WI38 (cell line): Measurements from ENCODE around the gene CFAP119.

ENCODE experiments used
- H3K4me3 ChIP-seq: 2 replicates; pipeline ENCODE4 v1.5.1; 2011; ENCODE audit warnings: low read depth, mild to moderate bottlenecking, control low read depth, low read length
- CTCF ChIP-seq: IDR thresholded peaks from 2 replicates; pipeline ENCODE4 v1.5.1; 2012; ENCODE audit warnings: low read depth, mild to moderate bottlenecking, control low read depth, low read length

CFAP119 gene

DNA sequence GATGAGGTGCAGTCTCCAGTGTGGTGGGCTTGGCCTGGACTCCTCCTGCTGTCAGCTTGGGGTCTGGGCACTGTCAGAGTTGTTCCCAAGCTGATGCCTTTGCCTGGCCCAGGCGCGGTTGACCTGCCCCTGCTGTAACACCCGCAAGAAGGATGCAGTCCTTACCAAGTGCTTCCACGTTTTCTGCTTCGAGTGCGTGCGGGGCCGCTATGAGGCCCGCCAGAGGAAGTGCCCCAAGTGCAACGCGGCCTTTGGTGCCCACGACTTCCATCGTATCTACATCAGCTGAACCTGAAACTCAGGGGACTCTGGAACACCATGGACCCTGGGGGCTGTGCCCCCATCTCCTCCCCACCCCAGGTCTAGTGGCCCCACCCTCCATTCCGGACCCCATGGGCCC, 12.0 kb upstream of the CFAP119 start:
- no peak overlapping the region for H3K4me3 ChIP-seq
- no peak for TF ChIP-seq CTCF

- no peak overlapping the region for H3K4me3 ChIP-seq
- no peak for TF ChIP-seq CTCF
Observed at GRCh38 chr16:30771726-30772125, 9.9 kb upstream of the CFAP119 start.

- no peak overlapping the region for H3K4me3 ChIP-seq
- no peak for TF ChIP-seq CTCF
Observed at GRCh38 chr16:30769379-30770089, 7.7 kb upstream of the CFAP119 start.

GRCh38 chr16:30768583-30769181, 6.8 kb upstream of the CFAP119 start:
- no peak for TF ChIP-seq CTCF
- H3K4me3 ChIP-seq, result no peak overlapping the region

- TF ChIP-seq CTCF, result no peak
- H3K4me3 ChIP-seq, result no peak overlapping the region
Observed at GRCh38 chr16:30767767-30768465, 6.1 kb upstream of the CFAP119 start.

DNA sequence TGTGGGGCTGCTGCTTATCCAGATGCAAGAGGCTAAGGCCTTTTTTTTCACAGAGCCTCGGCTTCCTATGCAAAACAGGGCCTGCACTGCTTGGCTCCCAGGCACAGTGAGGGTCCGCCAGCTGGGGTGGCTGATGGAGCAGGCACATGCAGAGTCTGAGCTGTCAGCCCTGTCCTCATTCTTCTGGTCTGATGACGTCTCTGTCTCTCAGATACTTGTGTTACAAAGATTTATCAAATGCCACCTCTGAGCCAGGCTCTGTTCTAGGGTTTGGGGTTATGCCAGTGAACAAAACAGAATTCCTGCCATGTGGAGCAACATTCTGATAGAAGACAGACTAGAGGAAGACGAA, 5.0 kb upstream of the CFAP119 start:
- H3K4me3 ChIP-seq, result no peak overlapping the region
- TF ChIP-seq CTCF, result no peak
